Adipocyte (in vitro differentiated cells): ENCODE data around the gene IHH.

Experiments
- DNase-seq: peaks from one replicate; pipeline ENCODE4 v3.0.0-alpha.2; 2015; ENCODE audit warnings: low read depth
- H3K27me3 ChIP-seq: replicated peaks from 2 replicates; pipeline ENCODE4 v1.7.0; 2013; ENCODE audit warnings: mild to moderate bottlenecking, low read length, moderate library complexity; ENCODE audit not compliant: control insufficient read depth, insufficient read depth
- H3K36me3 ChIP-seq: 2 replicates; pipeline ENCODE4 v1.7.0; 2013; ENCODE audit warnings: low read length, mild to moderate bottlenecking, moderate library complexity; ENCODE audit not compliant: control insufficient read depth, insufficient read depth, severe bottlenecking
- H3K4me1 ChIP-seq: 2 replicates; pipeline ENCODE4 v1.7.0; 2013; ENCODE audit warnings: mild to moderate bottlenecking, low read length, moderate library complexity; ENCODE audit not compliant: control insufficient read depth, insufficient read depth
- H3K4me3 ChIP-seq: 2 replicates; pipeline ENCODE4 v1.7.0; 2013; ENCODE audit warnings: mild to moderate bottlenecking, low read length, moderate library complexity
- H3K9ac ChIP-seq: 2 replicates; pipeline ENCODE4 v1.7.0; 2013; ENCODE audit warnings: mild to moderate bottlenecking, low read length, moderate library complexity
- H3K9me3 ChIP-seq: 2 replicates; pipeline ENCODE4 v1.7.0; 2013; ENCODE audit warnings: mild to moderate bottlenecking, low read length, moderate library complexity; ENCODE audit not compliant: control insufficient read depth

The IHH gene

DNA sequence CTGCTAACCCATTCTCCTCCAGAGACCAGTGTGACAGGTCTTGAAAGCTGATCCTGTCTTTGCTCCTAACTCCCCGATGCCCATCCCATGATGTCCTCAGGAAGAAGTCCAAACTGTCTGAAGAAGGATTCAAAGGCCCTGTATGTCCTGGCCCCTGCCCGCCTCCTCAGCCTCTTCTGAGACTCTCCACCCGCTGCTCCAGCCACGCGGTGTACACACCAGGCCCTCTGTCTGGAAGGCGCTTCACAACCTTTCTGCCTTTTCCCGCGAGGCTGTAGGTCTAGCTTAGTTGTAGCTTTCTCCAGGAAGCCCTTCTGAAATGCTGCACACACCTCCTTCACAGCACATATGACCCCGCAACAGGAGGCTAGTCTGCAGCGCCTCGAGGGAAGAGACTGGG lies 44.0 kb downstream of the IHH start:
- Histone ChIP-seq H3K9ac (no peak overlapping the region), H3K36me3 (no peaks in the 10 kb centered on the region), H3K27me3 (peaks cover 61% of the 10 kb centered on the region), H3K9me3 (no peaks in the 10 kb centered on the region), H3K4me3 (no peak overlapping the region), H3K4me1 (peaks cover 9% of the 10 kb centered on the region)
- no peak for DNase-seq

GRCh38 chr2:219010873-219011272 lies 49.8 kb downstream of the IHH start:
- peaks cover 46% of the 10 kb centered on the region for H3K27me3 ChIP-seq
- H3K4me1 ChIP-seq, result no peaks in the 10 kb centered on the region
- H3K9ac ChIP-seq, result no peak overlapping the region
- H3K36me3 ChIP-seq, result no peaks in the 10 kb centered on the region
- H3K9me3 ChIP-seq, result no peaks in the 10 kb centered on the region
- H3K4me3 ChIP-seq, result no peak overlapping the region
- no peak for DNase-seq

DNA sequence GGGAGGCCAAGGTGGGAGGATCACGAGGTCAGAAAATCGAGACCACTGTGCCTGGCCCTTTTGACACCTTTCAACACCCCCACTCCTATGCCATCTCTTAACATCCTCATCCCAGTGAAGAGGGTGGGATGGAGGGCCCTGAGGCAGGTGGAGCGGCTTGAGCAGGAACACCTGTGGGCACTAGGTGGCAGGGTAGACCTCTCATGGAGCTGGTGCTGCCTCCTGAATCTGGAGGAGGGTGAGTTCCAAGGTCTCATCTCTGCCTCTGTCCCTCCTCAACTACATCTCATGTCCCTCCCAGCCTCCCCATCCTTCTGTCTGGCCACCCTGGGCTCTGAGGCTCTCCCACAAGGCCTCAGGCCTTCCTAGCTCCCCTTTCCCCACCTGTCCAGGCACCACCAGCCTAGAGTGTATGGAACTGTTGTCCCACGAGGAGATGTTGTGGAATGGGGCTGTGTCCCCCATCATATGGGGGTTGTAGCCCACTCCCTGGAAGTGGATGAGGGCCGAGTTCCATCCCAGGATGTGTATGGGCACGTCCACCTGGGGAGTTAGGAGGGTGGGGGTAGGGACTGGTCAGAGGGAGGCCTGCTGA lies 50.5 kb downstream of the IHH start:
- no peak overlapping the region for H3K9ac ChIP-seq
- DNase-seq, result no peak
- H3K36me3 ChIP-seq, result no peaks in the 10 kb centered on the region
- no peaks in the 10 kb centered on the region for H3K9me3 ChIP-seq
- no peak overlapping the region for H3K4me3 ChIP-seq
- peaks cover 47% of the 10 kb centered on the region for H3K27me3 ChIP-seq
- no peaks in the 10 kb centered on the region for H3K4me1 ChIP-seq

DNA sequence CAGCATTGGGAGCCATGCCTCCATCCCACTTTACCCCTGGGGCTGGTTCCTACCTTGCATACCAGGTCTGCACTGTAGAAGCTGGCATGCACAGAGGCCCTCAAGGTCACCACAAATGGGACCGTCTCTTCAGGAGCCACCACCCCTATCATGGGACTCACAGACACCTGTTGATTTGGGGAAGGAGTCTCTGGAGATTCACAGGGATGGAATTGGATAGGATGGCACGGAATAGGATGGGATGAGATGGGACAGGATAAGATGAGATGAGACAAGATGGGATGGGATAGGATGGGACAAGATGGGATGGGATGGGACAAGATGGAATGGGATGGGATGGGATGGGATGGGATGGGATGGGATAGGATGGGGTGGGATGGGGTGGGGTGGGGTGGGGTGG lies 51.4 kb downstream of the IHH start:
- no peak for DNase-seq
- Histone ChIP-seq H3K4me3 (no peak overlapping the region), H3K9ac (no peak overlapping the region), H3K27me3 (peaks cover 49% of the 10 kb centered on the region), H3K4me1 (no peaks in the 10 kb centered on the region), H3K36me3 (no peaks in the 10 kb centered on the region), H3K9me3 (no peaks in the 10 kb centered on the region)
